Epithelial cell of esophagus (primary cell): ENCODE results near the gene AIDA.

ENCODE experiments used
- DNase-seq: peaks from one replicate; pipeline ENCODE4 v3.0.0; 2010; ENCODE audit warnings: low read depth
- H3K4me3 ChIP-seq: 2 replicates; pipeline ENCODE4 v1.5.1; 2011; ENCODE audit warnings: mild to moderate bottlenecking, low read length, control low read depth
- TF ChIP-seq, protein P1 (sequence below): IDR thresholded peaks from 2 replicates; pipeline ENCODE4 v1.5.1; 2011; ENCODE audit warnings: low read depth, mild to moderate bottlenecking, low read length, control low read depth, inconsistent platforms; ENCODE audit not compliant: insufficient read depth; ENCODE audit errors: missing control alignments

Gene AIDA

DNA sequence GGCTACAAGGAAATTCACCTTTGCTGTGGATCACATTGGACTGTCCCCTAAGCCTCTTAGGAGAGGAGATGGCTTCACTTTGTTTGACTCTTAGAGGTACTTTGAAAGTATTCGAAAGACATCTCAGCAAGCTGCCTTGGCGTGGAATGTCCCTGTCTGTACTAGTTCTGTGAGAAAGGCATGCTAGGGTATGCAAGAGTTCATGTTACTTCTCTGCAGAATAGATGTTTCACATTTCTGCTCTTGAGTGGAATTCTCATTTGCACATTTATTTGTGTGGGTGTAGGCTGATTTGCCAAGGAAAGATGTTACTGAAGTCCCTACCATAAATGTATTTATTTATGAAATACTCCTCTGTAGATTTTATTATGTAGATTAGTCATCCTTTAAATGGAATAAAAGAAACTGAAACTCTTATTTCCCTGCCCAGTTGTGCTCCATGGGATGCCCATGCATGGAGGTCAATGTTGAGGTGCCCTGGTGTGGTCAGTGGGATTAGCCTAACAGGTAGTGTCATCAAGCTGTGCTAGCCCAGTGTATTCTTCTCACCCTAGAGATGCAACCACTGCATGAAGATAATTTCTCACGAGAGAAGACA is 80.6 kb downstream of the AIDA start:
- no peak overlapping the region for H3K4me3 ChIP-seq
- no peak for DNase-seq
- TF ChIP-seq, protein P1, sequence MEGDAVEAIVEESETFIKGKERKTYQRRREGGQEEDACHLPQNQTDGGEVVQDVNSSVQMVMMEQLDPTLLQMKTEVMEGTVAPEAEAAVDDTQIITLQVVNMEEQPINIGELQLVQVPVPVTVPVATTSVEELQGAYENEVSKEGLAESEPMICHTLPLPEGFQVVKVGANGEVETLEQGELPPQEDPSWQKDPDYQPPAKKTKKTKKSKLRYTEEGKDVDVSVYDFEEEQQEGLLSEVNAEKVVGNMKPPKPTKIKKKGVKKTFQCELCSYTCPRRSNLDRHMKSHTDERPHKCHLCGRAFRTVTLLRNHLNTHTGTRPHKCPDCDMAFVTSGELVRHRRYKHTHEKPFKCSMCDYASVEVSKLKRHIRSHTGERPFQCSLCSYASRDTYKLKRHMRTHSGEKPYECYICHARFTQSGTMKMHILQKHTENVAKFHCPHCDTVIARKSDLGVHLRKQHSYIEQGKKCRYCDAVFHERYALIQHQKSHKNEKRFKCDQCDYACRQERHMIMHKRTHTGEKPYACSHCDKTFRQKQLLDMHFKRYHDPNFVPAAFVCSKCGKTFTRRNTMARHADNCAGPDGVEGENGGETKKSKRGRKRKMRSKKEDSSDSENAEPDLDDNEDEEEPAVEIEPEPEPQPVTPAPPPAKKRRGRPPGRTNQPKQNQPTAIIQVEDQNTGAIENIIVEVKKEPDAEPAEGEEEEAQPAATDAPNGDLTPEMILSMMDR = no peak

- TF ChIP-seq, protein P1 = no peak
- no peak for DNase-seq
- no peak overlapping the region for H3K4me3 ChIP-seq
Measured at GRCh38 chr1:222629921-222630535, 82.3 kb downstream of the AIDA start.

- TF ChIP-seq, protein P1 = no peak
- peak; percentile 67 for DNase-seq
Measured at GRCh38 chr1:222627232-222627631, 85.1 kb downstream of the AIDA start.

GRCh38 chr1:222624214-222624613 is 88.1 kb downstream of the AIDA start:
- no peak for DNase-seq
- TF ChIP-seq, protein P1 = no peak
- no peak overlapping the region for H3K4me3 ChIP-seq

More at GRCh38 chr1:222627232-222627631, 85.1 kb downstream of the AIDA start:
- H3K4me3 ChIP-seq = no peak overlapping the region

GRCh38 chr1:222623458-222623857 is 88.8 kb downstream of the AIDA start:
- TF ChIP-seq, protein P1 = no peak
- no peak overlapping the region for H3K4me3 ChIP-seq
- no peak for DNase-seq

GRCh38 chr1:222622765-222623164 is 89.5 kb downstream of the AIDA start:
- TF ChIP-seq, protein P1 = no peak
- no peak for DNase-seq
- no peak overlapping the region for H3K4me3 ChIP-seq

- DNase-seq = no peak
- TF ChIP-seq, protein P1 = no peak
- no peak overlapping the region for H3K4me3 ChIP-seq
Measured at GRCh38 chr1:222620566-222620965, 91.7 kb downstream of the AIDA start.
